K562 (cell line): Measurements from ENCODE around the gene CACNG7. TPM values are rescaled to one million over a fixed set of nuclear protein-coding genes. Genes with fewer than 3 reads are reported as not detected.
A peak's percentile ranks its signal among the peaks of the same experiment; 100 is the strongest.
"Not testable (repeated sequence)": the region's sequence is repeated elsewhere in the genome, so short reads cannot be mapped to it uniquely, and the experiment has no call there.

Source experiments
- ATAC-seq: fragments of 200-7000 bp; cut with Tn5 transposase; 3 replicates; pipeline ENCODE4 v1.9.1; 2020; ENCODE audit warnings: moderate library complexity
- BruUV-seq: library from RNA; stranded (reverse); fragments of 400-500 nt; replicated peaks from 2 replicates; lab custom pipeline; 2021; lab: Mats Ljungman, UMichigan
- CTCF ChIA-PET: fragments of 300-600 bp; formaldehyde crosslinking; extraction: SDS; loops from one replicate; lab custom pipeline; 2021; ENCODE audit warnings: low intra/inter-chr PET ratio; lab: Yijun Ruan, JAX
- POLR2A ChIA-PET: fragments of 300-600, 350-650 bp; sonication (Branson Sonifier 250); formaldehyde crosslinking; extraction: SDS; loops from one replicate; lab custom pipeline; 2021; ENCODE audit warnings: antibody characterized with exemption, inconsistent platforms; lab: Yijun Ruan, JAX
- DNase-seq, 4 experiments: peaks; one replicate each; pipeline versions ENCODE4 v3.0.0 to v3.0.0-alpha.2; 2011 to 2018; ENCODE audit warnings: low spot score in 3 of 4, mixed read lengths in 3 of 4; ENCODE audit errors: extremely low read depth in 1 of 4
- FAIRE-seq: peaks from 2 replicates; lab custom pipeline; 2011; peaks lifted over from hg19 to GRCh38; lab: Jason Lieb, UNC
- H2AFZ ChIP-seq: 2 replicates; pipeline ENCODE4 v1.6.0; 2011; ENCODE audit warnings: low read depth, low read length, control low read depth, inconsistent platforms
- H3K27ac ChIP-seq: fragments of 200-600 bp; 3 replicates; pipeline ENCODE4 v1.8.0; 2011; ENCODE audit warnings: low read depth, mild to moderate bottlenecking, control low read depth, inconsistent platforms, low read length, moderate library complexity, mixed read lengths; ENCODE audit errors: extremely low read depth
- H3K27me3 ChIP-seq, 2 experiments: fragments of 300-600 bp in 1 of 2; 2 replicates in 1 of 2; 3 replicates in 1 of 2; pipeline versions ENCODE4 v1.6.0 to v1.8.0; 2011; ENCODE audit warnings: inconsistent platforms in 2 of 2, low read length in 2 of 2, mild to moderate bottlenecking in 1 of 2, mixed read lengths in 1 of 2, moderate library complexity in 1 of 2; ENCODE audit not compliant: control insufficient read depth in 2 of 2, insufficient read depth in 2 of 2
- H3K36me3 ChIP-seq: fragments of 300-600 bp; 3 replicates; pipeline ENCODE4 v1.8.0; 2011; ENCODE audit warnings: mild to moderate bottlenecking, low read length, inconsistent platforms; ENCODE audit not compliant: control insufficient read depth, insufficient read depth
- H3K4me1 ChIP-seq, 2 experiments: fragments of 200-600 bp in 1 of 2; replicated peaks in 1 of 2; 2 replicates in 1 of 2; 3 replicates in 1 of 2; pipeline versions ENCODE4 v1.5.1 to v1.8.0; 2011; ENCODE audit warnings: inconsistent platforms in 2 of 2, low read length in 2 of 2, mild to moderate bottlenecking in 1 of 2, mixed read lengths in 1 of 2, moderate library complexity in 1 of 2; ENCODE audit not compliant: control insufficient read depth in 2 of 2, insufficient read depth in 2 of 2
- H3K4me2 ChIP-seq: 2 replicates; pipeline ENCODE4 v1.6.1; 2011; ENCODE audit warnings: low read length, control low read depth, inconsistent platforms, mixed read lengths; ENCODE audit not compliant: insufficient read depth
- H3K4me3 ChIP-seq: fragments of 200-600 bp; sonication (generic), shearing (Covaris generic); 2 replicates; pipeline ENCODE4 v1.5.1; 2016; ENCODE audit warnings: control low read depth, inconsistent platforms
- H3K79me2 ChIP-seq: fragments of 200-600 bp; 3 replicates; pipeline ENCODE4 v1.8.0; 2011; ENCODE audit warnings: low read length, inconsistent platforms; ENCODE audit not compliant: control insufficient read depth, insufficient read depth
- H3K9ac ChIP-seq, 2 experiments: 2 replicates each; pipeline versions ENCODE4 v1.6.0 to v1.6.1; 2011; ENCODE audit warnings: low read depth in 2 of 2, low read length in 2 of 2, control low read depth in 1 of 2, inconsistent platforms in 1 of 2, mild to moderate bottlenecking in 1 of 2, mixed read lengths in 1 of 2; ENCODE audit not compliant: insufficient read depth in 1 of 2
- H3K9me1 ChIP-seq: one replicate; pipeline ENCODE4 v1.6.0; 2011; ENCODE audit warnings: inconsistent platforms, mild to moderate bottlenecking, low read length, moderate library complexity; ENCODE audit not compliant: control insufficient read depth, insufficient read depth
- H3K9me3 ChIP-seq: replicated peaks from 2 replicates; pipeline ENCODE4 v1.5.1; 2011; ENCODE audit warnings: low read depth, low read length, inconsistent platforms; ENCODE audit not compliant: control insufficient read depth, insufficient read depth
- H4K20me1 ChIP-seq: replicated peaks from 2 replicates; pipeline ENCODE4 v1.6.1; 2011; ENCODE audit warnings: low read length, inconsistent platforms, mixed read lengths; ENCODE audit not compliant: control insufficient read depth, insufficient read depth
- EGR1 ChIP-seq: fragments of 450-650 bp; conservative IDR thresholded peaks from 2 replicates; pipeline ENCODE4 v1.6.1; 2017; ENCODE audit warnings: mild to moderate bottlenecking
- NR2C2 ChIP-seq, 2 experiments: fragments of 200-800 bp in 1 of 2; sonication (Bioruptor generic) in 1 of 2; sonication (generic) in 1 of 2; formaldehyde crosslinking in 1 of 2; IDR thresholded peaks; 2 replicates each; pipeline versions ENCODE4 v1.6.1 to v1.8.0; 2016 to 2022; ENCODE audit warnings: mild to moderate bottlenecking in 1 of 2, missing compliant biosample characterization in 1 of 2, missing genetic modification characterization in 1 of 2, missing genetic modification reagents in 1 of 2
- TAF7 ChIP-seq: fragments of 450-650 bp; IDR thresholded peaks from 2 replicates; pipeline ENCODE4 v1.6.1; 2016; ENCODE audit warnings: missing genetic modification characterization, missing compliant biosample characterization
- ZBTB7A ChIP-seq: IDR thresholded peaks from 2 replicates; pipeline ENCODE4 v1.6.1; 2011; ENCODE audit warnings: low read depth, mild to moderate bottlenecking, low read length, moderate library complexity, borderline replicate concordance; ENCODE audit not compliant: control insufficient read depth
- WGBS: fragments of 100-300 bp; shearing (Covaris generic); methylation state at CpG from one replicate; pipeline ENCODE4 v1.1.6; 2016; ENCODE audit warnings: low coverage, mixed read lengths; ENCODE audit not compliant: insufficient coverage; ENCODE audit errors: missing lambda C conversion rate; 5-methylcytosine and 5-hydroxymethylcytosine counted together
- in situ Hi-C: fragments of 300-500 bp; cut with MboI; formaldehyde crosslinking; loops from 4 replicates; pipeline ENCODE4 v1.15.0; 2018; ENCODE audit warnings: inconsistent platforms, mixed read lengths
- intact Hi-C: fragments of 100-400 bp; cut with micrococcal nuclease; formaldehyde crosslinking; loops from 2 replicates; pipeline ENCODE4 v1.14.2; 2022
- polyA plus RNA-seq, 8 experiments: library from polyadenylated mRNA; depleted of rRNA in 4 of 8; stranded (reverse) in 5 of 8; unstranded in 3 of 8; fragments of >200 nt; fragmentation: Nextera tagmentation in 2 of 8; fragmentation: Illumina TruSeq in 1 of 8; extraction: Ambion mirVana in 2 of 8; extraction: Trizol in 1 of 8; gene quantifications; 2 replicates each; pipeline versions ENCODE4 v1.2.1 to v1.2.3, GENCODE V29; 2011 to 2014; ENCODE audit warnings: inconsistent platforms in 1 of 8, missing spikeins in 1 of 8
- total RNA-seq, 7 experiments: library from RNA; depleted of rRNA in 6 of 7; stranded (reverse); fragments of >200 nt in 6 of 7; fragmentation: Illumina TruSeq in 2 of 7; extraction: Trizol in 2 of 7; gene quantifications; 2 replicates each; pipeline versions ENCODE4 v1.2.1 to v1.2.3, GENCODE V29; 2011 to 2021; ENCODE audit warnings: low replicate concordance in 1 of 7
- TF ChIP-seq, protein P1 (sequence below): fragments of 200-800 bp; sonication (Bioruptor generic); IDR thresholded peaks from 2 replicates; pipeline ENCODE4 v1.6.1; 2017; ENCODE audit warnings: missing genetic modification characterization, missing compliant biosample characterization

Gene CACNG7
- total and polyA plus RNA-seq, 9 of the 15 experiments (the other 6 are each of a cell fraction or from before 2014, with no cell fraction given) = not detected

DNA sequence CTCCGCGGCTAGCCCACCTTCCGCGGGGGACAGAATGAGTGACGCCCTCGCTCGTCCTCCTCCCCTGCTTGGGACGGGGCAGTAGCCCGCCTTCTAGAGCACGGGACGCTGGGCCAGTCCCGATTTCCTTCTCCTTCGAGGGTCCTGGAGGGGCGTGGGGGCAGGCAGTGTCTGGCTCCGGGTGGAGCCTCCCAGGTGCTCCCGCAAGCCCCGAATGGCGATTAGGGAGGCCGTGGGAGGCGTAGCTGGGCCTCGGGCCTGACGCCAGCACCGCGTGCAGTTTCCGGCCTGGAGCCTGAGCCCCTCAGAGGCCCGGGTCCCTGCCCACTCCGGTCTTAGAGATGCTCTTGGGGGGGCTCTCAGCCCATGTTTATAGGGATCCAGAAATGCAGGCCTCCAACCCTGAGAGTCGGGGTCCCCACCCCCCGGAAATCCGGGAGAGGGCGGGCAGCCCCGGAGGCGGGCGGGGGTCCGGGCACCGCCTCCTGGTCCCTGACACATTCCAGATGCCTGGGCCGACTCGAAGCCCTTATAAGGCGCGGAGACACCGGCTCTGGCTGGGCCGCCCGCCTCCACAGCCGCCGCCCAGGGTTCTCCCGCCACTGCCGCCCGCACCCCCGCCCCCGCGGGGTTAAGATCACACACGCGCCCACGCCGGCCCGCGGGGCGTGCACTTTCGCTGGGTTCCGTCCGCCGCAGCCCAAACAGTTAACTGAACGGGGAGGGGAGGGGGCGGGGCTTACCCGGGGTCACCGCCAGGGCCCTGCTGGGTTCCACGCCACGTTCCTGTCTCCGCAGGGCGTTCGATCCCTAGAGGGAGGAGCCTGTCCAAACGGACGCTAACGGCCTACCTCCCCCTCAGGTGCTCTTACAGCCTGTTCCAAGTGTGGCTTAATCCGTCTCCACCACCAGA lies 39.9 kb upstream of the CACNG7 start (continued):
- peak; percentile 100 for TF ChIP-seq EGR1

DNA sequence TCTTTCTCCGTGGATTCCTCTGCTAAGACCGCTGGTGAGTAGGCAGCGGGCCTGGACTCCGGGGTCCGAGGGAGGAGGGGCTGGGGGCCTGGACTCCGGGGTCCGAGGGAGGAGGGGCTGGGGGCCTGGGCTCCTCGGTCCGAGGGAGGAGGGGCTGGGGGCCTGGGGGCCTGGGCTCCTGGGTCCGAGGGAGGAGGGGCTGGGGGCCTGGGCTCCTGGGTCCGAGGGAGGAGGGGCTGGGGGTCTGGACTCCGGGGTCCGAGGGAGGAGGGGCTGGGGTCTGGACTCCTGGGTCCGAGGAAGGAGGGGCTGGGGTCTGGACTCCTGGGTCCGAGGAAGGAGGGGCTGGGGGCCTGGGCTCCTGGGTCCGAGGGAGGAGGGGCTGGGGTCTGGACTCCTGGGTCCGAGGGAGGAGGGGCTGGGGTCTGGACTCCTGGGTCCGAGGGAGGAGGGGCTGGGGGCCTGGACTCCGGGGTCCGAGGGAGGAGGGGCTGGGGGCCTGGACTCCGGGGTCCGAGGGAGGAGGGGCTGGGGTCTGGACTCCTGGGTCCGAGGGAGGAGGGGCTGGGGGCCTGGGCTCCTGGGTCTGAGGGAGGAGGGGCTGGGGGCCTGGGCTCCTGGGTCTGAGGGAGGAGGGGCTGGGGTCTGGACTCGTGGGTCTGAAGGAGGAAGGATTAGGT lies 39.1 kb upstream of the CACNG7 start:
- TF ChIP-seq ZBTB7A (peak; percentile 14; the same call in 1 of the 2 replicates), NR2C2 (tag; IDR thresholded peaks at IDR 0.05) (peak; percentile 63; the same call in 1 of the 2 replicates), TAF7 (tag) (0 out of 2 replicates have a peak, but pooled peaks have one; percentile 16)
- FAIRE-seq; H3K9me1 ChIP-seq; DNase-seq; intact Hi-C loops; H4K20me1 ChIP-seq; H3K9me3 ChIP-seq; CTCF ChIA-PET; BruUV-seq; H3K27me3 ChIP-seq; in situ Hi-C loops; ATAC-seq; TF ChIP-seq NR2C2 (CRISPR knock-in tag; IDR thresholded peaks at IDR 0.05): not testable (repeated sequence)
- TF ChIP-seq, protein P1, sequence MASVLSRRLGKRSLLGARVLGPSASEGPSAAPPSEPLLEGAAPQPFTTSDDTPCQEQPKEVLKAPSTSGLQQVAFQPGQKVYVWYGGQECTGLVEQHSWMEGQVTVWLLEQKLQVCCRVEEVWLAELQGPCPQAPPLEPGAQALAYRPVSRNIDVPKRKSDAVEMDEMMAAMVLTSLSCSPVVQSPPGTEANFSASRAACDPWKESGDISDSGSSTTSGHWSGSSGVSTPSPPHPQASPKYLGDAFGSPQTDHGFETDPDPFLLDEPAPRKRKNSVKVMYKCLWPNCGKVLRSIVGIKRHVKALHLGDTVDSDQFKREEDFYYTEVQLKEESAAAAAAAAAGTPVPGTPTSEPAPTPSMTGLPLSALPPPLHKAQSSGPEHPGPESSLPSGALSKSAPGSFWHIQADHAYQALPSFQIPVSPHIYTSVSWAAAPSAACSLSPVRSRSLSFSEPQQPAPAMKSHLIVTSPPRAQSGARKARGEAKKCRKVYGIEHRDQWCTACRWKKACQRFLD (CRISPR knock-in tag) = 0 out of 2 replicates have a peak, but pooled peaks have one; percentile 6
- Histone ChIP-seq H3K4me3 (peak overlapping the region; percentile 78), H3K36me3 (peaks cover 32% of the 10 kb centered on the region; the same call in 2 of the 3 replicates), H3K9ac (peak overlapping the region; percentile 85 to 97), H3K27ac (peak overlapping the region; percentile 99), H3K4me1 (peaks cover 27 to 70% of the 10 kb centered on the region in 2 experiments; a peak in 4 of 5 replicates), H2AFZ (peak overlapping the region; percentile 84; the same call in 1 of the 2 replicates), H3K4me2 (peak overlapping the region; percentile 89), H3K79me2 (peaks cover 49% of the 10 kb centered on the region)
- POLR2A ChIA-PET = interaction anchor here (0.7 to 1.1 kb wide), 4 partner anchors 15 to 170 kb away, joined by 3 read pairs; no protein-coding TSS in a partner anchor
- WGBS = 0% methylated on average over 5 of the region's 24 CpGs
